SU-DHL-6 (cell line): Measurements from ENCODE around the gene SLC22A4.

Experiments
- EZH2phosphoT487 ChIP-seq: fragments of 200-600 bp; sonication (generic), shearing (Covaris generic); conservative IDR thresholded peaks from 2 replicates; pipeline ENCODE4 v1.6.1; 2018; ENCODE audit warnings: mild to moderate bottlenecking, antibody characterized with exemption, low read length, moderate library complexity, mixed read lengths
- TF ChIP-seq, protein P1 (sequence below): fragments of 200-600 bp; sonication (generic); IDR thresholded peaks from one replicate; pipeline ENCODE4 v1.5.1; 2017; ENCODE audit warnings: antibody characterized with exemption, mild to moderate bottlenecking, low read length, moderate library complexity; ENCODE audit not compliant: insufficient read depth, poor library complexity, severe bottlenecking

GRCh38 chr5:132308701-132309100 is 14.5 kb downstream of the SLC22A4 start:
- TF ChIP-seq, protein P1, sequence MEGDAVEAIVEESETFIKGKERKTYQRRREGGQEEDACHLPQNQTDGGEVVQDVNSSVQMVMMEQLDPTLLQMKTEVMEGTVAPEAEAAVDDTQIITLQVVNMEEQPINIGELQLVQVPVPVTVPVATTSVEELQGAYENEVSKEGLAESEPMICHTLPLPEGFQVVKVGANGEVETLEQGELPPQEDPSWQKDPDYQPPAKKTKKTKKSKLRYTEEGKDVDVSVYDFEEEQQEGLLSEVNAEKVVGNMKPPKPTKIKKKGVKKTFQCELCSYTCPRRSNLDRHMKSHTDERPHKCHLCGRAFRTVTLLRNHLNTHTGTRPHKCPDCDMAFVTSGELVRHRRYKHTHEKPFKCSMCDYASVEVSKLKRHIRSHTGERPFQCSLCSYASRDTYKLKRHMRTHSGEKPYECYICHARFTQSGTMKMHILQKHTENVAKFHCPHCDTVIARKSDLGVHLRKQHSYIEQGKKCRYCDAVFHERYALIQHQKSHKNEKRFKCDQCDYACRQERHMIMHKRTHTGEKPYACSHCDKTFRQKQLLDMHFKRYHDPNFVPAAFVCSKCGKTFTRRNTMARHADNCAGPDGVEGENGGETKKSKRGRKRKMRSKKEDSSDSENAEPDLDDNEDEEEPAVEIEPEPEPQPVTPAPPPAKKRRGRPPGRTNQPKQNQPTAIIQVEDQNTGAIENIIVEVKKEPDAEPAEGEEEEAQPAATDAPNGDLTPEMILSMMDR: no peak
- no peak for TF ChIP-seq EZH2phosphoT487
